Measurements from ENCODE around the gene WDR64. TPM values are rescaled to one million over a fixed set of nuclear protein-coding genes. Genes with fewer than 3 reads are reported as not detected.
"Not testable (repeated sequence)": the region's sequence is repeated elsewhere in the genome, so short reads cannot be mapped to it uniquely, and the experiment has no call there.

WDR64 gene
- total RNA-seq, 1 donor from 2014 or later = 0.80 TPM

DNA sequence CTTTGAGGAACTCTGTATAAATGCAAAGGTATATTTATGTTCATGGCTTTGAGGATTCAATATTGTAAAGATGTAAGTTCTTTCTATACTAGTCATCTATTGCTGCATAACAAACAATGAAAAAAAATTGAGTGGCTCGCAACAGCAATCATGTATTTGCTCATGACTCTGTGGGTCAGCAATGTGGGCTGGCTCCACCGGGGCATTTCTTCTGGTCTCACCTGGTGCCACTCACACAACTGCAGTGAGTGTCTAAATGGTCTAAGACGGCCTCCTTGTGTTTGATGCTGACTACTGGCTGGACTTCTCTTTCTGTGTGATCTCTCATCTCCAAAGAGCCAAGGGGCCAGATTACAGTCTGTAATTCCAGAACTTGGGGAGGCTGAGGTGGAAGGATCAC is 150.8 kb downstream of the WDR64 start:
- Mint-ChIP-seq H3K4me1 (ENCODE audit: unreplicated experiment) (no peaks in the 10 kb centered on the region), H3K4me3 (ENCODE audit: unreplicated experiment) (no peak overlapping the region), H3K36me3 (ENCODE audit: low read depth, unreplicated experiment) (no peaks in the 10 kb centered on the region), H3K9me3 (ENCODE audit: unreplicated experiment) (no peaks in the 10 kb centered on the region), H3K27ac (ENCODE audit: unreplicated experiment) (no peak overlapping the region), H3K27me3 (ENCODE audit: unreplicated experiment) (no peaks in the 10 kb centered on the region)
- no peak for DNase-seq (ENCODE audit: low spot score)
- TF ChIP-seq, protein P1, sequence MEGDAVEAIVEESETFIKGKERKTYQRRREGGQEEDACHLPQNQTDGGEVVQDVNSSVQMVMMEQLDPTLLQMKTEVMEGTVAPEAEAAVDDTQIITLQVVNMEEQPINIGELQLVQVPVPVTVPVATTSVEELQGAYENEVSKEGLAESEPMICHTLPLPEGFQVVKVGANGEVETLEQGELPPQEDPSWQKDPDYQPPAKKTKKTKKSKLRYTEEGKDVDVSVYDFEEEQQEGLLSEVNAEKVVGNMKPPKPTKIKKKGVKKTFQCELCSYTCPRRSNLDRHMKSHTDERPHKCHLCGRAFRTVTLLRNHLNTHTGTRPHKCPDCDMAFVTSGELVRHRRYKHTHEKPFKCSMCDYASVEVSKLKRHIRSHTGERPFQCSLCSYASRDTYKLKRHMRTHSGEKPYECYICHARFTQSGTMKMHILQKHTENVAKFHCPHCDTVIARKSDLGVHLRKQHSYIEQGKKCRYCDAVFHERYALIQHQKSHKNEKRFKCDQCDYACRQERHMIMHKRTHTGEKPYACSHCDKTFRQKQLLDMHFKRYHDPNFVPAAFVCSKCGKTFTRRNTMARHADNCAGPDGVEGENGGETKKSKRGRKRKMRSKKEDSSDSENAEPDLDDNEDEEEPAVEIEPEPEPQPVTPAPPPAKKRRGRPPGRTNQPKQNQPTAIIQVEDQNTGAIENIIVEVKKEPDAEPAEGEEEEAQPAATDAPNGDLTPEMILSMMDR (IDR thresholded peaks at IDR 0.05; ENCODE audit: unreplicated experiment) = no peak

DNA sequence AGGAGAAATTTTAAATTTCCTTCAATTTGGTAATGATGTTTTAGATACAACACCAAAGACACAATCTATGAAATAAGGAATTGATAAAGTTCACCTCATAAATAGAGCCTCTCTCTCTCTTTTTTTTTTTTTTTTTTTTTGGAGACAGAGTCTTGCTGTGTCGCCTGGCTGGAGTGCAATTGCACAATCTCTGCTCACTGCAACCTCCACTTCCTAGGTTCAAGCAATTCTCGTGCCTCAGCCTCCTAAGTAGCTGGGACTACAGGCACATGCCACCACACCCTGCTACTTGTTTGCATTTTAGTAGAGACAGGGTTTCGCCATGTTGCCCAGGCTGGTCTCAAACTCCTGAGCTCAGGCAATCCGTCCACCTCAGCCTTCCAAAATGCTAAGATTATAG is 152.6 kb downstream of the WDR64 start:
- H3K4me3 Mint-ChIP-seq (ENCODE audit: unreplicated experiment); H3K4me1 Mint-ChIP-seq (ENCODE audit: unreplicated experiment); H3K9me3 Mint-ChIP-seq (ENCODE audit: unreplicated experiment); H3K36me3 Mint-ChIP-seq (ENCODE audit: low read depth, unreplicated experiment); DNase-seq (ENCODE audit: low spot score); H3K27me3 Mint-ChIP-seq (ENCODE audit: unreplicated experiment); H3K27ac Mint-ChIP-seq (ENCODE audit: unreplicated experiment): not testable (repeated sequence)

- Mint-ChIP-seq H3K27me3 (ENCODE audit: unreplicated experiment) (peaks cover 3% of the 10 kb centered on the region), H3K4me3 (ENCODE audit: unreplicated experiment) (no peak overlapping the region), H3K27ac (ENCODE audit: unreplicated experiment) (no peak overlapping the region), H3K36me3 (ENCODE audit: low read depth, unreplicated experiment) (no peaks in the 10 kb centered on the region), H3K4me1 (ENCODE audit: unreplicated experiment) (no peaks in the 10 kb centered on the region), H3K9me3 (ENCODE audit: unreplicated experiment) (no peaks in the 10 kb centered on the region)
- no peak for DNase-seq (ENCODE audit: low spot score)
- TF ChIP-seq, protein P1 (IDR thresholded peaks at IDR 0.05; ENCODE audit: unreplicated experiment) = no peak
These were observed 156.2 kb downstream of the WDR64 start for GRCh38 chr1:241808265-241808664.

- no peak overlapping the region for H3K4me3 Mint-ChIP-seq (ENCODE audit: unreplicated experiment)
- TF ChIP-seq, protein P1 (IDR thresholded peaks at IDR 0.05; ENCODE audit: unreplicated experiment) = no peak
- H3K36me3 Mint-ChIP-seq (ENCODE audit: low read depth, unreplicated experiment) = no peaks in the 10 kb centered on the region
- H3K27ac Mint-ChIP-seq (ENCODE audit: unreplicated experiment) = no peak overlapping the region
- no peaks in the 10 kb centered on the region for H3K9me3 Mint-ChIP-seq (ENCODE audit: unreplicated experiment)
- H3K4me1 Mint-ChIP-seq (ENCODE audit: unreplicated experiment) = no peaks in the 10 kb centered on the region
- peaks cover 3% of the 10 kb centered on the region for H3K27me3 Mint-ChIP-seq (ENCODE audit: unreplicated experiment)
- no peak for DNase-seq (ENCODE audit: low spot score)
These were observed 158.8 kb downstream of the WDR64 start for GRCh38 chr1:241810769-241811405.

- no peak overlapping the region for H3K4me3 Mint-ChIP-seq (ENCODE audit: unreplicated experiment)
- no peak for DNase-seq (ENCODE audit: low spot score)
- no peaks in the 10 kb centered on the region for H3K9me3 Mint-ChIP-seq (ENCODE audit: unreplicated experiment)
- H3K4me1 Mint-ChIP-seq (ENCODE audit: unreplicated experiment) = no peaks in the 10 kb centered on the region
- H3K36me3 Mint-ChIP-seq (ENCODE audit: low read depth, unreplicated experiment) = no peaks in the 10 kb centered on the region
- H3K27ac Mint-ChIP-seq (ENCODE audit: unreplicated experiment) = no peak overlapping the region
- H3K27me3 Mint-ChIP-seq (ENCODE audit: unreplicated experiment) = peaks cover 3% of the 10 kb centered on the region
- TF ChIP-seq, protein P1 (IDR thresholded peaks at IDR 0.05; ENCODE audit: unreplicated experiment) = no peak
These were observed 161.8 kb downstream of the WDR64 start for GRCh38 chr1:241813768-241814320.

Data from endothelial cell (in vitro differentiated cells).